Fibroblast of pulmonary artery (primary cell): Measurements from ENCODE around the gene EP400.
A peak's percentile ranks its signal among the peaks of the same experiment; 100 is the strongest.

ENCODE experiments used
- DNase-seq: peaks from one replicate; pipeline ENCODE4 v3.0.0-alpha.2; 2010; ENCODE audit warnings: low read depth
- H3K4me3 ChIP-seq: replicated peaks from 2 replicates; pipeline ENCODE4 v1.5.1; 2011; ENCODE audit warnings: low read depth, mild to moderate bottlenecking, control low read depth, low read length, moderate library complexity
- TF ChIP-seq, protein P1 (sequence below): IDR thresholded peaks from 2 replicates; pipeline ENCODE4 v1.5.1; 2011; ENCODE audit warnings: mild to moderate bottlenecking, control low read depth, low read length, inconsistent platforms; ENCODE audit errors: missing control alignments

The EP400 gene

GRCh38 chr12:132027636-132028035, 77.9 kb downstream of the EP400 start:
- TF ChIP-seq, protein P1, sequence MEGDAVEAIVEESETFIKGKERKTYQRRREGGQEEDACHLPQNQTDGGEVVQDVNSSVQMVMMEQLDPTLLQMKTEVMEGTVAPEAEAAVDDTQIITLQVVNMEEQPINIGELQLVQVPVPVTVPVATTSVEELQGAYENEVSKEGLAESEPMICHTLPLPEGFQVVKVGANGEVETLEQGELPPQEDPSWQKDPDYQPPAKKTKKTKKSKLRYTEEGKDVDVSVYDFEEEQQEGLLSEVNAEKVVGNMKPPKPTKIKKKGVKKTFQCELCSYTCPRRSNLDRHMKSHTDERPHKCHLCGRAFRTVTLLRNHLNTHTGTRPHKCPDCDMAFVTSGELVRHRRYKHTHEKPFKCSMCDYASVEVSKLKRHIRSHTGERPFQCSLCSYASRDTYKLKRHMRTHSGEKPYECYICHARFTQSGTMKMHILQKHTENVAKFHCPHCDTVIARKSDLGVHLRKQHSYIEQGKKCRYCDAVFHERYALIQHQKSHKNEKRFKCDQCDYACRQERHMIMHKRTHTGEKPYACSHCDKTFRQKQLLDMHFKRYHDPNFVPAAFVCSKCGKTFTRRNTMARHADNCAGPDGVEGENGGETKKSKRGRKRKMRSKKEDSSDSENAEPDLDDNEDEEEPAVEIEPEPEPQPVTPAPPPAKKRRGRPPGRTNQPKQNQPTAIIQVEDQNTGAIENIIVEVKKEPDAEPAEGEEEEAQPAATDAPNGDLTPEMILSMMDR: no peak
- DNase-seq: peak; percentile 65
- no peak overlapping the region for H3K4me3 ChIP-seq

DNA sequence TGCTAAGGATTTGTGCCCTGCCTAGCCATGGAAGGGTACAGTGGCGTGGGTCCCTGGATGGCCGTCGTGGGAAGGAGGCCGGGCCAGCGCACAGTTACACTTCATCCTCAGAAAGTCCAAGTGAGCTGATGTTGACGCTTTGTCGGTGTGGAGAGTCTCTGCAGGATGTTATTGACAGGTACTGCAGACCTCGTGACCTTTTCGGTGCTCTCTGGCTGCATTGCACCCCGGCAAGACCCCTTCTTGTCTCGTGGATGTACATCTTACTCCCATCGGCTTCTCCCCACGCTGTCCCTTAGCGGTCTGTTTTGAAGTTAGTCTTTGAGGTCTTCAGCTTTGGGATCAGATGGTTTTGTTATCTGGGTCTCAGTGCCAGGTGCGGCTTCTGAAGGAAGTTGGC, 78.4 kb downstream of the EP400 start:
- no peak for DNase-seq
- no peak overlapping the region for H3K4me3 ChIP-seq
- TF ChIP-seq, protein P1: no peak

DNA sequence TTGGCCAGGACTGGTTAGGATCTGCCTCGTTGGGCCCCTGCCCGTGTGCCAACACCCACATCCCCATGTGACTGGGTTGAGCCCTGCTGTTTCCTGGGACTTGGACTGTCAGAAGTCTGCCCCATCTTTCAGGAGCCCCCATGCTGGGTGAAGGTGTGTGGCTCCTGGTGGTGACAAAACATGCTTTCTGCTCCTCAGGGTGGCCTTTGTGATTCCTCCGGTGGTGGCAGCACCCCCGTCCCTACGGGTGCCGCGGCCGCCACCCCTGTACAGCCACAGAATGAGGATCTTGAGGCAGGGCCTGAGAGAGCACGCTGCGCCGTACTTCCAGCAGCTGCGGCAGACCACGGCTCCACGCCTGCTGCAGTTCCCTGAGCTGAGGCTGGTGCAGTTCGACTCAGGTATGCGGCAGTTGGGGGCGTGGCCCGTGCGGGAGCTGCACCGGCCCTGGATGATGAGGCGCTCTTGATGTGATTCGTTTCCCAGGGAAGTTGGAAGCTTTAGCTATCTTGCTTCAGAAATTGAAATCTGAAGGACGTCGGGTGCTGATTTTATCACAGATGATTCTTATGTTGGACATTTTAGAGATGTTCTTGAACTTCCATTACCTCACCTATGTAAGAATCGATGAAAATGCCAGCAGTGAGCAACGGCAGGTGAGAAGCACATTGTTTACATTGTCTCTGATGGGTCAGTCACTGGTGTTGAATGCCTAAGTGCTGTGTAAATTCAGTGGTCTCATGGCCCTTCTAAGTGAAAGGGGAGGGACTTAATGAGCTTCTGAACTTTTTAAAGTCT, 80.0 kb downstream of the EP400 start:
- DNase-seq: no peak
- TF ChIP-seq, protein P1: no peak

DNA sequence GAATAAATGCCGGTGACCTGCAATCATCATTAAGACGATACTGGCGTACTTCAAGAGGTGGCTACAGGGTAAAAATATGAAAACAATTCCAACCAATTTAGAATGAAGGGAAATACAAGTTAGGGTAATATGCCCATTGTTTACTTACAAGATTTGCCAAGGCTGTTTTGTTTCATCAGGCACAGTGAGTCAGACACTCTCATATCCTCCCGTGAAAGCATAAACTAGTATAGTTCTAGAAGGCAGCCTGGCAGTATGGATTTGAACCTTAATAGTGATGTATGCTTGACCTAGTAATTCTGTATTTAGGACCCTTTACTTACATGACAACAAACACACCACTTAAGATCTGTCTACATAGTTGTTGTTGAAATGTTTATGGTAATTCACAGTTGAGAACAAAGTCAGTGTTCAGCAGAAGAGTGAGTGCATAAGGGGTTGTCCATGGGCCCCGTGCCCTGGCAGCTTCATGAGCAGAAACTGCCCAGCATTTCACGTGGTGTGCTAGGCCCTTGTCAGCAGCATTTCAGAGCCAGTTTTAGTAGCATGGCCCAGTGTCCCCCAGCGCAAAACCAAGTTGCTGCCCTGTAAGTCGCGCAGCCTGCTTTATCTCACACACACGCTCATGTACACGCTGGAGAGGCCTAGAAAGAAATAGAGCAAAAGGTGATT, 80.8 kb downstream of the EP400 start:
- no peak overlapping the region for H3K4me3 ChIP-seq
- peak; percentile 54 for DNase-seq
- TF ChIP-seq, protein P1: no peak

More for the DNA sequence above, 80.0 kb downstream of the EP400 start:
- no peak overlapping the region for H3K4me3 ChIP-seq

DNA sequence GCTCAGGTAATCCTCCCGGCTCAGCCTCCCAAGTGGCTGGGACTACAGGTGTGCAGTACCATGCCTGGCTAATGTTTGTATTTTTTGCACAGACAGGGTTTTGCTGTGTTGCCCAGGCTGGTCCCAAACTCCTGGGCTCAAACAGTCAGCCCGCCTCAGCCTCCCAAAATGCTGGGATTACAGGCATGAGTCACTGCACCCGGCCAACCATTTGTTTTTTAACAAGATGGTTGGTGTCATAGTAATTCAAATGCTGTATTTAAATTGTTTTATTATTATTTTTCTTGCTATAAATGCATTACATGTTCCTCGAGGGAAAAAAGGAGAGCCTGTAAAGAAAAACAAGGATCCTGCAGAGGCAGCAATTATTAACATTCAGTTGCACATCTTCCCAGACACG, 83.9 kb downstream of the EP400 start:
- no peak for DNase-seq
- TF ChIP-seq, protein P1: no peak
- H3K4me3 ChIP-seq: no peak overlapping the region

- TF ChIP-seq, protein P1: no peak
- no peak for DNase-seq
- no peak overlapping the region for H3K4me3 ChIP-seq
These were observed 86.4 kb downstream of the EP400 start for GRCh38 chr12:132036063-132036683.
